Immature natural killer cell (primary cell): Measurements from ENCODE around the gene RGCC. TPM values are rescaled to one million over a fixed set of nuclear protein-coding genes. Genes with fewer than 3 reads are reported as not detected.

Experiments used
- DNase-seq, 3 donors: peaks; one replicate each; pipeline ENCODE4 v3.0.0; 2022; ENCODE audit warnings: mixed read lengths in 1 of 3
- H3K27ac Mint-ChIP-seq, 6 donors: one replicate each; pipeline ENCODE4 v1.8.0; 2020; ENCODE audit warnings: mixed read lengths in 6 of 6, mild to moderate bottlenecking in 5 of 6, inconsistent platforms in 4 of 6, moderate library complexity in 3 of 6
- H3K27me3 Mint-ChIP-seq, 3 donors: one replicate each; pipeline ENCODE4 v1.8.0; 2020 to 2021; ENCODE audit warnings: low read depth in 3 of 3, mild to moderate bottlenecking in 3 of 3, mixed read lengths in 3 of 3, moderate library complexity in 3 of 3, inconsistent platforms in 1 of 3
- H3K36me3 Mint-ChIP-seq, 3 donors: one replicate each; pipeline ENCODE4 v1.8.0; 2020; ENCODE audit warnings: mixed read lengths in 3 of 3, inconsistent platforms in 2 of 3, mild to moderate bottlenecking in 2 of 3
- H3K4me1 Mint-ChIP-seq, 2 donors: one replicate each; pipeline ENCODE4 v1.8.0; 2020; ENCODE audit warnings: inconsistent platforms in 2 of 2, mild to moderate bottlenecking in 2 of 2, mixed read lengths in 2 of 2, moderate library complexity in 1 of 2
- H3K4me3 Mint-ChIP-seq, 5 donors: one replicate each; pipeline ENCODE4 v1.8.0; 2020; ENCODE audit warnings: mild to moderate bottlenecking in 5 of 5, mixed read lengths in 5 of 5, inconsistent platforms in 3 of 5, moderate library complexity in 3 of 5
- H3K9me3 Mint-ChIP-seq, 6 donors: one replicate each; pipeline ENCODE4 v1.8.0; 2020; ENCODE audit warnings: mild to moderate bottlenecking in 6 of 6, mixed read lengths in 6 of 6, inconsistent platforms in 4 of 6, moderate library complexity in 3 of 6
- polyA plus RNA-seq, 3 donors: library from polyadenylated mRNA; unstranded; fragments of 300-500 nt; fragmentation: Illumina TruSeq; gene quantifications; one replicate each; pipeline ENCODE4 v1.2.3, GENCODE V29; 2021

The RGCC gene
- polyA plus RNA-seq, 3 donors from 2014 or later, result 4.5 to 8.5 (median 7.7) TPM

DNA sequence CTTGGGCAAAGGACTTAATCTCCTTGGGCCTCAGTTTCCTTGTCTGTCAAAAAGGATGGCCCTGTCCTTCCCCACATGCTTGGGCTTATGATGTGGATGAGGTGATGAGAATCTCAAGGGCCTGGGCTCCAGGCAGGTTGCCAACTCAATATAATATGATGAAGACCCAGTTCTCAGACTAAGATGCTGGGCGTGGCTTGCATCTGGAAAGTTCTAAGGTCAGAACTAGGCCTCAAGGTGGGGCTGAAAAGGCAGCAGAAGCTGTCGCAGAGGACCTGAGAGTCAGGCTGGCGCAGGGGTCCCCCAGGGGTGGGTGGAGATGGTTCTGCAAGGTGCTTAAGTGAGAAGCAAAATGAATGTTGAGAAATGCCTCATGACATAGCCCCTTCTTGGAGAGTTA lies 58.8 kb downstream of the RGCC start:
- H3K27ac Mint-ChIP-seq, result no peak overlapping the region
- DNase-seq, result no peak
- no peak overlapping the region for H3K4me3 Mint-ChIP-seq
- H3K9me3 Mint-ChIP-seq, result no peaks in the 10 kb centered on the region
- peaks cover 0 to 4% (median 0%) of the 10 kb centered on the region in 3 donors for H3K27me3 Mint-ChIP-seq
- H3K36me3 Mint-ChIP-seq, result no peaks in the 10 kb centered on the region
- H3K4me1 Mint-ChIP-seq, result no peaks in the 10 kb centered on the region

DNA sequence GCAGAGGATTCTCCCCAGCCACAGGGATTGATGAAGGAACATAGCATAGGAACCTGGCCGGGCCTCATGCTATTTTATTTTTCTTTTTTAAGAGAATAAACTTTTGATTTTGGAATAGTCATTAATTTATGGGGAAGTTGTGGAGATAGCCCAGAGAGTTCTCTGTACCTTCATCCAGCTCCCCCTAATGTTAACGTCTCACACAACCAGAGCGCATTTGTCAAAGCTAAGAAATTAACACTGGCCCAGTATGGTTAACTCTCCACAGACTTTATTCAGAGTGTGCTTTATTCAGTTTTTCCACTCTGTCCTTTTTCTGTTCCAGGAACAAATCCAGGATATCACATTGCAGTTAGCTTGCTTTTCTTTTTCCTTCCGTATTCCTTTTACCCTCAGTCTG lies 59.4 kb downstream of the RGCC start:
- Mint-ChIP-seq H3K36me3 (no peaks in the 10 kb centered on the region), H3K27me3 (peaks cover 0 to 4% (median 0%) of the 10 kb centered on the region in 3 donors), H3K9me3 (no peaks in the 10 kb centered on the region), H3K4me3 (no peak overlapping the region), H3K27ac (no peak overlapping the region), H3K4me1 (no peaks in the 10 kb centered on the region)
- DNase-seq, result no peak

DNA sequence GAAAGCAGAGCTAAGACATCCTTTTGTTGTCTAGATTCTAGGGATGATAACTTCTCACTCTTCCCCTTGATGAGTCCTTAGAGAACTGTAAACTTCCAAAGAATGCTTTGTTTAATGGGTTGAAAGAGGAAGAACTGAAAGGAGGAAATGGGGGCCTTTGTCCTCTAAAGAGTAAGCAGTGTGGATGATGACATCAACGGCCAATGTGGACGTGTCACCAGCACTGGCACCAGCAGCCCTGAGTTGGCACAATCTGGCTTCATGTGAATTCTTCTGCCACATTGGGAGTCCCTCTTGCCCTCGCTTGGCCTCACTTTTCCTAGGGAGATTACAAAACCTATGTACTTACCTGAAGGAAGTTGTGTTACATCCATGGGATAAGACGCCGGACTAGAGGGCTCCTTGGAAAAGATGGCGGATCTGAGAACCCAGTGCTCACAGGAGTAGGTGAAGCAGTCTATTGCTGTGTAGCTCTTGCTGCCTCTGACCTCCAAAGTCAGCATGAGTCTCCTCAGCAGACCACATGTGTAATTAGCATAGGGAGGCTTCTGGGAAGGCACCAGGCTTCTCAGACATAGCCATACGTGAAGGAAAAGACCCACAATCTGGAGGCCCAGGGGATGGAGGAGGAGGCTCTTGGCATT lies 62.8 kb downstream of the RGCC start:
- H3K27ac Mint-ChIP-seq, result no peak overlapping the region
- H3K4me3 Mint-ChIP-seq, result no peak overlapping the region

More for the DNA sequence above, 62.8 kb downstream of the RGCC start:
- no peaks in the 10 kb centered on the region for H3K9me3 Mint-ChIP-seq
- no peaks in the 10 kb centered on the region for H3K4me1 Mint-ChIP-seq
- no peak for DNase-seq
- H3K36me3 Mint-ChIP-seq, result no peaks in the 10 kb centered on the region
- peaks cover 0 to 4% (median 0%) of the 10 kb centered on the region in 3 donors for H3K27me3 Mint-ChIP-seq

Other genes with a start within 250 kb of the RGCC start
- gene MTRF1, start 194.0 kb upstream of the RGCC start, polyA plus RNA-seq, result 1 to 10 TPM; 5.4 to 8.3 (median 7.3) TPM
- 10 to 100 TPM in 2 of 3 donors, 1 to 10 TPM in 1; 9.0 to 17.1 (median 10.7) TPM for gene NAA16, start 146.3 kb upstream of the RGCC start, polyA plus RNA-seq